Epithelial cell of esophagus (primary cell): ENCODE data around the gene U2AF2.

Source experiments
- DNase-seq: peaks from one replicate; pipeline ENCODE4 v3.0.0; 2010; ENCODE audit warnings: low read depth
- H3K4me3 ChIP-seq: 2 replicates; pipeline ENCODE4 v1.5.1; 2011; ENCODE audit warnings: mild to moderate bottlenecking, low read length, control low read depth
- CTCF ChIP-seq: IDR thresholded peaks from 2 replicates; pipeline ENCODE4 v1.5.1; 2011; ENCODE audit warnings: low read depth, mild to moderate bottlenecking, low read length, control low read depth, inconsistent platforms; ENCODE audit not compliant: insufficient read depth; ENCODE audit errors: missing control alignments

Gene U2AF2

GRCh38 chr19:55638864-55639359 lies 15.9 kb upstream of the U2AF2 start:
- H3K4me3 ChIP-seq = no peak overlapping the region
- TF ChIP-seq CTCF = peak; percentile 64
- DNase-seq = peak; percentile 45

GRCh38 chr19:55640043-55640576 lies 14.7 kb upstream of the U2AF2 start:
- peak overlapping the region; percentile 80 for H3K4me3 ChIP-seq
- peak; percentile 36 for TF ChIP-seq CTCF
- peak; percentile 81 for DNase-seq

- DNase-seq = peak; percentile 59
- TF ChIP-seq CTCF = no peak
- H3K4me3 ChIP-seq = peak within 1 kb of the TSS; percentile 80
Observed at GRCh38 chr19:55640577-55641425, 14.0 kb upstream of the U2AF2 start, which contains the start of gene ZNF580. ZNF580 (plus strand) TSS chr19:55641002; CDS start chr19:55642509, 1,507 bp downstream.

GRCh38 chr19:55641426-55642152 lies 13.2 kb upstream of the U2AF2 start:
- H3K4me3 ChIP-seq = peak overlapping the region; percentile 80
- TF ChIP-seq CTCF = no peak
- DNase-seq = peak; percentile 26

GRCh38 chr19:55642153-55643002 lies 12.5 kb upstream of the U2AF2 start:
- TF ChIP-seq CTCF = no peak
- H3K4me3 ChIP-seq = peak overlapping the region; percentile 80
- DNase-seq = peak; percentile 27
